ENCODE measurements around the gene FMNL2.

GRCh38 chr2:152635635-152636298 lies 300.8 kb downstream of the FMNL2 start:
- TF ChIP-seq CTCF (IDR thresholded peaks at IDR 0.05) (peak; percentile 51 to 84 (median 80)), POLR2A (IDR thresholded peaks at IDR 0.05) (no peak)

Data from thyroid gland (tissue), 4 donors.